GM19455 (cell line): Measurements from ENCODE around the gene TMEM187.
"Not testable (repeated sequence)": the region's sequence is repeated elsewhere in the genome, so short reads cannot be mapped to it uniquely, and the experiment has no call there.

Source experiments
- ATAC-seq: cut with Tn5 transposase; IDR thresholded peaks from one replicate; pipeline ENCODE4 v1.9.1; 2021; ENCODE audit not compliant: unreplicated experiment

Gene TMEM187

DNA sequence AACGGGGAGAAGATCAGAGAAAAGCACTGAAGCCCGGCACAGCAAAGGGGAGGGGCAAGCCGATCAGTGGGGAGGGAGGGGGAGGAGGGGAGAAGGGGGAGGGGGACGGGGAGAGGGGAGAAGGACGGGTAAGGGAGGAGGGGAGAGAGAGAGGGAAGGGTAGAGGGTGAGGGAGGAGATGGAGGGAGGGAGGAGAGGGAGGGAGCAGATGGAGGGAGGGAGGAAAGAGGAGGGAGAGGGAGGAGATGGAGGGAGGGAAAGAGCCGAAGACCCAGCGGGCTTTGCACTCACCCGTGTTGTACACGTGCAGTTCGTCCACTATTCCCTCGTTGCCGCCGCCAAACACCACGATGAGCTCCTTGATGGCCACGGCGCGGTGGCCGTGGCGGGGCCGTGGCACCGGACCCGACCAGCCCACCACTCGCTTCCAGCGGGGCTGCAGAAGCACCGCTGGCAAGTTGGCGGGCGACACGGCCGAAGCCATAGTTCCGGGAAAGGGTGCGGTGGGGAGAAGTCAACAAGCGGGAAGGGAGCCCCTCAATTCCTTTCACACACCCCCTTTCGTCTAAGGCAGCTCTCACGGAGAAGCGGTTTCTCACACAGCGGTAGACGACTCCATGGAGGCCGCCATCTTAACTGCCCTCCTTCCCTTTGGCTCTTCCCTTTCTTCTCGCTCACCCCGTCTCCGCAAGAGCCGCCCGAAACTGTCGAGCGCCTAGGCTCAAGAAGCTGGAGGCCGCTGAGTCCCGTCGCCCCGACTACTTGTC lies 2.0 kb upstream of the TMEM187 start:
- ATAC-seq = no peak

DNA sequence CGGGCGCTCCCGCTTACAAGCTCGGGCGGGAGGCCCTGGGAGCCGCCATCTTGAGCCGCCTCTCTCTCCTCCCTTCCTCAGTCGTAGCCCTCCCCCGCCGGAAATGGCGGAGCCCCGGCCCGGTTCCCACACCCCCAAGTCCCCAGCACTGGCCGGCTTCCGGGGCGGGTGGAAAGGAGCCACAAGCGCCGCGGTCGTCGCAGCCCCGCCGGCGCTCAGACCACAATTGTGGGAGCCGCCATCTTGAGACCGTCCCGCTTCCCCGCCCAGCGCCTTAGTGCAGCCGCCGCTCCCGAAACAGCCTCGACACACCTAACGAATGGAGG lies 1.5 kb upstream of the TMEM187 start:
- peak; percentile 37 for ATAC-seq

DNA sequence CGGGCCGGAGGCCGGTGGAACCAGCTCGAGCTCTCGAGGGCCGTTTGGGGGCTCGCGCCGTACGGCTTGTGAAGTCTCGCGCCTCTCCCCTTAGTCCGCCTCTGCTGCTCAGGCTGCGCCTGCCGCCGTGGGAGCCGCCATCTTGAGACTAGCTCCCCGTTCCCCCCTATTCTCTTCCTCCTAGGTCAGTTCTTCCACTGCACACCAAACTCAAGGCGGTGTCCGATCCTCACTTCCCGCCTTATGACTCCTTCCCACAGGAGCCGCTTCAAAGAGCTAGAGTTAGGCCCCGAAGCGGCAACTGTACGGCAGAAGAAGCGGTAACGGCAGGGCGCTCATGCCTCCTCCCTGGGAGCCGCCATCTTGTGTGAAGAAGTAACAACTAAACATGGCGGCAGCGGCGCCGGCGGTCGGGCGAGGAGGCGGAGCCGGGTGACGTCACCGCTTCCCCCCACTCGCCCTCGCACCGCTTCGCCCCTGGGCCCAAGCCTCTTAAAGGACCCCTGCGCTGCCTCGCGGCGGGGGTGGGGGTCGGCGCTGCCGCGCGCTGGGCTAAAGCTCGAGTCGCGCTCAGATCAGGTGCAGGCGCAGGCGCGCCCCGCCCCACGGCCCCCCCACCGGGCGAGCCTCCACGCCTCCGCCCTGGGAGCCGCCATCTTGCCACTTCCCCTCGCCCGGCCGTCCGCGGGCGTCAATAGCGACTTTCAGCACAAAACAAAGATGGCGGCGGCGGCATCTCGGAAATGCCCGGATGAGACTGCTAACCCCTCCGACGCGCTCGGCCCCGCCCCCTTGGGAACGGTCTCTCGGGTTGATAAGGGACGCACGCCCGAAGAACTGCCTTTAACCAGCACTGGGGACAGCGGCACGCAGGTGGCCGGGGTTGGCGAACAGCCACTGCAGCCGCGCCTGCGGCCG lies 845 bp upstream of the TMEM187 start, which contains the start of gene HCFC1:
TSS of gene HCFC1 (minus strand) at position 369 of the 918 bp plus-strand sequence. CDS start 978 bp downstream, outside the sequence.
- ATAC-seq = peak; percentile 45

DNA sequence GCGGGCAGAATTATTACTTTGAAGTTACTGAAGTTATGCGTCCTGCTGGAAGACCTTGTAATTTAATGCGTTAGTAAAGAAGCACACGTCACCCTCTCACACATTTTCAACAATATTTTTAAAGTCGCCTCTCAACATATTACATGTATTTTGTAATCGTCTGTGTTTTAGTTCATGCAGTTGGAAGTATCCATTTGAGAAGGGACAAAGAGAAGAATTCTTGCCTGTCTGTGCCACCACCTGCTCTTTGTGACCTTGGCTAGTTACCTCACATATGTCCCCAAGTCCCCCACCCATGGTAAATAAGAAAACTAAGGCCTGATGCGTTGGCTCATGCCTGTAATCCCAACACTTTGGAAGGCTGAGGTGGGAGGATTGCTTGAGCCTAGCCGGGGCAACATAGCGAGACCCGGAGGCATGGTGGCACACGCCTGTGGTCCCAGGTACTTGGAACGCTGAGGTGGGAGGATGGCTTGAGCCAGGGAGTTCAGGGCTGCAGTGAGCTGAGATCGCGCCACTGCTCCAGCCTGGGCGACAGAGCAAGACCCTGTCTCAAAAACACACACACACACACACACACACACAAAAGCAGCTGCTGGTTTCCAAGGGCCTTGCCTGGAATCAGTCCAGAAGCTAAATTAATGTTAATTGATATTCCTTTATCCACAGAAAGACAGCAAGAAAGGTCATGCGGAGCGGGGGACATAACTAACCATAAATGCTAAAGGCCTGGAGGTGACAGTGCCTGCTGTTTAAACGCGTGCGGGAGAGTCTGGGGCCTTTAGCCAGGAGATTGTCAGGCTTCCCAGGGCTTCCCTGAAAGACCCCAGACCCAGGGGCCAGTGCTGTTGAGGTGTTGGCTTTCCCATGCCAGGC lies 811 bp downstream of the TMEM187 start:
- ATAC-seq = no peak

DNA sequence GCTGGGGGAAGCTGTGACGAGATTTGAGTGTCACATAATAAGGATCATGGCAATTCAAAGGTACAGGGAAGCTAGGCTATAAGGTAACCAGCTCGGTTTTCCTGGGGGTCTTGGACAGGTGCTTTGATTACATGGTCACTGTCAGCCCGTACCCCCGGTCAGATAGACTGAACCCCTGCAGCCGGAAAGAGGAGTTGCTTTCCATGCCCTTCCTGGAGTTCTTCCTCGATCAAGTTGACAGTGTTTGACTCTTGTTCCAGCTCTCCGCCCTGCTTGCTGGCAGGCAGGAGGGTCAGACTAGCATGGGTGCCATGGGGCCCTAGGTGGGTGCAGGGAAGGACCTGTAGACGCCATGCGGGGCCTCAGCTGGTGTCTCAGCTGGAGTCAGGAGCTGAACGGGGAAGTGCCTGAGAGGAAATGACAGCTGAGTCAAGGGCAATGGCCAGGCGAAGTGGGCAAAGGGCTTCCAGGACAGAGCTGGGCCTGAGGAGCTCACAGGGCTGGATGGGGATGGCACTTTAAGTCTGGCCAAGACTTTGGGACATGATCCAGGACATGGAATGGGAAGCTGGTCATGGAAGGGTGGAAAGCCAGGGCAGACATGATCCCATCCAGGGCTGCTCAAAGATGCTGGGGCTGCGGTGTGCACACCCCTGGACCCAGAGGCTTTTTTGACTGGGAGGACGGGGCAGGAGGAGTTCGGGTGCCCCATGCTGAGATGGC lies 1.6 kb downstream of the TMEM187 start:
- no peak for ATAC-seq

DNA sequence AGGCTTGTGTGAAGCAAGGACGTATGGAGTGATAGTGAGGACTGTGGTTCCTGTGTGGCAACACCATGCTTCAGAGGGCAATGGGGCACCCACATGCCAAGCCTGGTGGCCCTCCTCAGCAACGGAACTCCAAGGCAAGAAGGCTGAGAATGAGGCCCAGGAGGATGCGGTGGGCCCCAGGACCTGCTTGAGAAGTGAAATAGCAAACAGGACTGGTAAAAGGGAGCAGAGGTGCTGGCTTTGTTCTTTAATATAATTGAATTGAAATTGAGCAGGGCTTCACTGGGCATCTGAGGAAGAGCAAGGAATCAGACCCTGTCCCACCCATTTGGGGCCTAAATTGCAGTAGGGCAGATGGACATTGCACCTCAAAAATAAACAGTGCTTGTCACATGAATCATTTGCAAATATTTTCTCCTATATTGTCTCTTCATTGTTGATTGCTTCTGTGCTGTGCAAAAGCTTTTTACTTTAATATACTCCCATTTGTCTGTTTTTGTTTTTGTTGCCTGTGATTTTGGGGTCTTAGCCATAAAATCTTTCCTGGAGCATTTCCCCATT lies 2.3 kb downstream of the TMEM187 start:
- ATAC-seq = no peak

DNA sequence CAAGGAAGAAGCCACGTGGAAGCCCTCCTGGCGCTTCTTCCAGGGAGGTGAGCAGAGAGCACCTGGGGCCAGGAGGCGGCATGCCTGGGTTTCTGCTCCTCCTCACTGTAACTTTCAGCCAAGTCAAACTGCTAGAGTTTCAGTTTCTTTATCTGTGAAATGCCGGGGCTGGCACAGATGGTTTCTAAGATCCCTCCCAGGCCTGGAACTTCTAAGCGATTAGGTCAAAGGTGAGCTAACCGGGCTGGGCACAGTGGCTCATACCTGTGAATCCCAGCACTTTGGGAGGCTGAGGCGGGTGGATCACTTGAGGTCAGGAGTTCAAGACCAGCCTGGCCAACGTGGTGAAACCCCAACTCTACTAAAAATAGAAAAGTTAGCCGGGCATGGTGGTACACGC lies 7.8 kb downstream of the TMEM187 start:
- not testable (repeated sequence) for ATAC-seq

DNA sequence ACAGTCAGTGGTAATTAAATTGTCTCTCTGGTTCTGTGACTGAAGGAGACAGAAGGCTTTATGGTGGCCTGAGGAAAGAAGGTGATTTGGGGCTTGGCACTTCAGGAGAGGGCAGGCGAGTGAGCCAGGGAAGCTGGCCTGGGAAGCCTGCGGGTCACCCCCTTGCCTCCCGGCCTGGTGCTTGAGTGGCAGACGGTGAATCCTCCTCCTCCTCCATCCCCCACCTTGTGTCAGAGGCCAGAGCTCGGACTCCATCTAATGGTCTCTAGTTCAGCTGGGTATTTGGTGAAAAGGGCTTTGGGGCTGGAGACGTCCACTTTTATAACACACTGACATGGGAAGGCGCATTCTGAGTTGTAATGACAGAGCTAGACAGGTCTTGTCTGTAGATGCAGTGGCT lies 8.7 kb downstream of the TMEM187 start:
- ATAC-seq = no peak

DNA sequence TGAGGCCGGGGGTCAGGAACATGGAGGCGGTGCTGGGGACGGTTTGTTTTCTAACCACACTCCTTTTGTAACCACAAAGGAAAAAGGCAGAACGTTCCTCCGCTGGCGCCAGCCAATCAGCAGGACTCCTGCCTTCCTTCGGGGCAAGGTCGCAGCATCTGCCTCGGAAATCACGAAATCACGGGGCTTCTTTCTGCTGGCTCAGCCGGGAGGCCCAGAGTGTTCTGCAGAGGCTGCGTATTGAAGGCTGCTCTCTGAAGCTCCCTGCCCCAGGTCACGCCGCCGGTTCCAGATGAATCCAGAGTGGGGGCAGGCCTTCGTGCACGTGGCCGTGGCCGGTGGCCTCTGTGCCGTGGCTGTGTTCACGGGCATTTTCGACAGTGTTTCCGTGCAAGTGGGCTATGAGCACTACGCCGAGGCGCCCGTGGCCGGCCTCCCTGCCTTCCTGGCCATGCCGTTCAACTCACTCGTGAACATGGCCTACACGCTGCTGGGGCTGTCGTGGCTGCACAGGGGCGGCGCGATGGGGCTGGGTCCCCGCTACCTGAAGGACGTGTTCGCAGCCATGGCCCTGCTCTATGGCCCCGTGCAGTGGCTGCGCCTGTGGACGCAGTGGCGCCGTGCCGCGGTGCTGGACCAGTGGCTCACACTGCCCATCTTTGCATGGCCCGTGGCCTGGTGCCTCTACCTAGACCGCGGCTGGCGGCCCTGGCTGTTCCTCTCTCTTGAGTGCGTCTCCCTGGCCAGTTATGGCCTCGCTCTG lies 9.4 kb downstream of the TMEM187 start:
- ATAC-seq = no peak

DNA sequence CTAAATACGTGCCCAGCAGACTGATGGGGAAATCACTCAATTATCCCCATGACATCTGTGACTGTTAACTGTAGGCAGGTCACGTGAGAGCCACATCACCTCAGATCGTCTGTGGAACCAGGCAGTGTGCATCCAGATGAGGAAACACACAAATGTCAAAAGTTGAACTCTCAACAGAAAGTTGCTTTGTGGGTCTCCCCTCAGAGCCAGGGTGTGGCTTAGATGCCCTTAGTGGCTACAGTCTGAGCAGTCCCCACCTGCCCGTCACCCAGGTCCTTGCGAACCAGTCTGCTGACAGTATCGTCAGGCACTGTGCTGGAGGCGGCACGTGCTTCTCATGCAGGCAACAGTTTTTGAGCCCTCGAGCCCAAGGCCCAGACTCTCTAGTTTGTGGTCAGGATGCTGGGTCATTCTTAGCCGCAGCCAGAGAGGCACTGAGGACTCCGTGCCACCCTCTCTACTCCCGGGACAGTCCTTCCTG lies 10.8 kb downstream of the TMEM187 start:
- no peak for ATAC-seq

DNA sequence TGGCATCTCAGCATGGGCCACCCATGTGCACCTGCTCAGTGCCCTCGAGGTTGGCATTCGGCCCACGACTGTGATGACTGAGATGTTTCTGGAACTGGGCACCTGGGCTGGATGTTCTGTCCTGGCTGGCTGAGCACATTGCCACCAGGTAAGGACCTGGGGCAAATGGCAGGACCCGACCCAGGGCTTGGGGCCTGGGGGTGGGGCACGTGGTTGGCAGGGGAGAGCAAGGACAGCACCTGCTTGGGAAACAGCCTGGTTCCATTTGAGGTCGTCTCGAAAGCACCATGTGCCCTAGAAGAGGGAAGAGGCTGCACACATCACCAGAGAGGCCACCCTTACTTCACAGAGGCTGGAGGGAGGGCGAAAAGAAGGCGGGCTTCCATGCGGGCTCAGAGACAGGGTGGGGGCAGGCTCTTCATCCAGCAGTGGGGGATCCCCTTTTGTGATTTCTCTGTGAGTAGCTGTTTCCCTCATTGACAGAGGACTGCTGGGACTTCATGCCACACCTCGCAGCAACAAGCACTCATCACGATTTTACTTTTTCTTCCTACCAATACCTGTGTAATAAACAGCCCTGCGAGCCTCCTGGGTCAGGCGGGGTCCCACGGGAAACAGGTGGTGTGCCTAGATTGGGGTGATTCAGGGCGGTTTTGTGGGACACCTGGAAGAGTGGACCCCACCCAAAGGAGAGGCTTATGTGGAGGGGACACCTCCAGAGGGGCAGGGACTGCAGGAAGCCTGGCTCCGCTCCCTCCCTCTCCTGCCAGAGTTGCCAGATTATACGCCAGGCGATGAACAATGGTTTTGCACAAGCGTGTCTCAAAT lies 12.0 kb downstream of the TMEM187 start:
- no peak for ATAC-seq

DNA sequence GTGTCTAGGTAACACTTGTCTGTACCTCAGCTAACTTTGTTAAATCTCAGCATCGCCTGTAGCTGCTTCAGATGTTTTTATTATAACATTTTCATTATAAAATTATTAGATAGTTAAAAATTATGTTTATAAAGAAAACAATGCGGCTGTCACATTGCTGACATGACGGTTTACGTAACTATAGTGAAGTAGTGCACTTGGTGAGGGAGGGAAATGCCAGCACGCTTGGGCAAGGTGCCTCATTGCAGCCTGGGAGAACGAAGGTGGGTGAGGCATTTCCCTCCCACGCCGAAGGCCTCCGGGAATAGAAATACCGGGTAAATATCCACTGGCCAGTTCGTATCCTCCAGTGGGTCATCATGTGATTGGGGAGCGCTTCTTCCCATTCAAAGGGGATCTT lies 15.9 kb downstream of the TMEM187 start:
- ATAC-seq = no peak

DNA sequence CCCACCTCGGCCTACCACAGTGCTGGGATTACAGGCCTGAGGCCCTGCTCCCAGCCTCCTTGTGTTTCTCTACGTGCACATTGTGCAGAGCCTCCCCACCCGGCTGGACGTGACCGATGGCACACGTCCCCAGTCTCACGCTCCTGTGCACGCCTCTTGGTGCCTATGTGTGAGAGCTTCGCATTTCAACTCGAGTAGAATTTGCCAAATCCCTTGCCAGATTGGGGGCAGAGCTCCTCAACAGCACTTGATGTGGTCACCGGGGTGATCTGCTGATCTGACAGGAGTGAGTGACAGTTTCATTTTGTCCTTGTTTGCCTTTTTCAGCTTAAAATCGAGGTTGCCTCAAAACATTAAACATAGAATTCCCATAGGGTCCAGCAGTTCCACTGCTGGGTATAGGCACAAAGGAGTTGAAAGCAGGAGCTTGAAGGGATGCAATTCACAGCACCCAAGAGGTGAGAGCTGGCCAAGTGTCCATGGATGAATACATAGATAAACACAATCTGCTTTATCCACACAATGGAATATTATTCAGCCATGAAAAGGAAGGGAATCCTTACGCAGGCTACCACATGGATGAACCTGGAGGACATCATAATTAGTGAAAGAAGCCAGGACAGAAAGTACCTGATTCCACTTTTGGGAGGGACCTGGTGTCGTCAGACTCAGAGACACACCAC lies 17.6 kb downstream of the TMEM187 start:
- ATAC-seq = no peak

DNA sequence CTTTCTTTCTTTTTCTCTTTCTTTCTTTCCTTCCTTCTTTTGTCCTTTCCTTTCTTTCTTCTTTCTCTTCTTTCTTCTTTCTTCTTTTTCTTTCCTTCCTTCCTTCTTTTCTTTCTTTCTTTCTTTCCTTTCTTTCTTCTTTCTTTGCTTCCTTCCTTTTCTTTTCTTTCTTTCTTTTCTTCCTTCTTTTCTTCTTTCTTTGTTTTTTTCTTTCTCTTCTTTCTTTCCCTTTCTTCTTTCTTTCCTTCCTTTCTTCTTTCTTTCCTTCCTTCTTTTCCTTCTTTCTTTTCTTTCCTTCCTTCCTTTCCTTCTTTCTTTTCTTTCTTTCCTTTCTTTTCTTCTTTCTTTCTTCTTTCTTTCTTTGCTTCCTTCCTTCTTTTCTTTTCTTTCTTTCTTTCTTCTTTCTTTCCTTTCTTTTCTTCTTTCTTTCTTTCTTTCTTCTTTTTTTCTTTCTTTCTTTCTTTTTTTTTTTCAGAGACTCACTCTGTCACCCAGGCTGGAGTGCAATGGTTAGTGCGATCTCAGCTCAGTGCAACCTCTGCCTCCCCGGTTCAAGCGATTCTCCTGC lies 18.5 kb downstream of the TMEM187 start:
- ATAC-seq = no peak

DNA sequence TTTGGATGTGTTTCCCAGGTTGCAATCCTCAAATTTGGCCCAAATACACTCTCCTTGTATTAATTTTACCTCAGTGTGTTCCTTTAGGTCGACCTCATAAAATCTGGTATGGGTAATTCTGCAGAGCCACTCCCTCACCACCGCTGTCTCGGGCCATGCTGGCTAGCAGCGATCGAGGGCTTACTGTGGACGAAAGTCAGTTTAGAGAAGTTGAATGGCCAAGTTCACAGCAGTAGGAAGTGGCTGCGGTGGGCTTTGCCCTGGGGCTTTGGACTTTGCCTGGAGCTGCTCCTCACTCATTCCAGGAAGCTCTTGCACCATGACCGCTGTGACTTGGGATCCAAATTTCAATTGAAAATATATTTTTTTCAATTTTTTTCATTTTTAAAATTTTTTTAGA lies 19.6 kb downstream of the TMEM187 start:
- ATAC-seq = no peak

DNA sequence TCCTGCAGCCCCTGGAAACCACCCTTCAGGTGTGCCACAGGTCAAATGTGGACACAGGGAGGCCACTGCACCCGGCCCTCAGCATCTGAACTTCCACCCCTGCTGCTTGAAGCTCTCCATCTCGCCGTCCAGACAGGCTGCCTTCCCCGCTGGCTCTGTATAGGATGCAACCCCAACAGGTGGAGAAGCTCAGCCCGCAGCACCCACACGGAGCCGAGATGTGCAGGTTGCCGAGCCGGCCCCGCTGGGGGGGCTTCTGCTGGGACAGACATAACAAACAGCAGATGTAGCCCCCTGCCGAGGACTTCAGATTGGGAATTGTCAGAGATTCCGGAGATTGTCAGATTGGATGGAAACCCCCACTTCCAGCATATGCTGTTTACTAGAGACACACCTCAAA lies 20.5 kb downstream of the TMEM187 start:
- ATAC-seq = no peak

DNA sequence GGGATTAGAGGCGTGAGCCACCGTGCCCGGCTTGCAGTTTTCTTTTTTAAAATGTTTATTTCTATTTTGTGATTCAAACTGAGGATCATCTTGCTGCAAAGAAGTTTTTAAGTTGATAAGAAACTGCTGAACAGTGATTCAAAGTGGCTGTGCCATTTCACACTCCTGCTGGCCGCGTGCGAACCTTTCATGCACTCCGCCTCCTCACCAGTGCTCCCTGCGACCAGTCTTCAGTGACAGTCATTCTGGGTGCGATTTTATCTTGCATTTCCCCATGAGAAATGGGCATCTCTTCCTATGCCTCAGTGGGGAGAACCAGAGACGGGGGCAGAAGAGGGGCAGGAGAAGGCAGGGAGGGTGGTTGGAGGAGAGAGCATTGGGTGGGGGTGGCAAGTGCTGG lies 21.4 kb downstream of the TMEM187 start:
- no peak for ATAC-seq

DNA sequence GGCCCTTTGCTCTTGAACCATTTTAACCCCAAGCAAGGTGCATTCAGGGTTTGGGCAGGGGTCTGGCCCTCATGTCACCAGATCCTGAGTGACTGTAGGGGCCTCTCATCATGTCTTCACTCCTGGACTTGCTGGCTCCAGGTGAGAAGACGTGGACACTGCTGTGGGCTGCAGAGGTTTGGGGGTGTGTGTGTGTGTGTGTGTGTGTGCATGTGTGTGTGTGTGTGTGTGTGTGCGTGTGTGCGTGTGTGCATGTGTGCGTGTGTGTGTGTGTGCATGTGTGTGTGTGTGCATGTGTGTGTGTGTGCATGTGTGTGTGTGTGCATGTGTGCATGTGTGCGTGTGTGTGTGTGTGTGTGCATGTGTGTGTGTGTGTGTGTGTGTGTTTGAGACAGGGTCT lies 21.8 kb downstream of the TMEM187 start:
- not testable (repeated sequence) for ATAC-seq
